Measurements from ENCODE around the gene GPR3.

GPR3 gene

GRCh38 chr1:27359822-27360158 lies 32.6 kb upstream of the GPR3 start:
- no peak for DNase-seq

GRCh38 chr1:27360159-27361043 lies 32.0 kb upstream of the GPR3 start:
- DNase-seq, result no peak

GRCh38 chr1:27361044-27361402 lies 31.4 kb upstream of the GPR3 start:
- DNase-seq, result no peak

GRCh38 chr1:27361553-27361952 lies 30.9 kb upstream of the GPR3 start:
- DNase-seq, result no peak

GRCh38 chr1:27363766-27364695 lies 28.4 kb upstream of the GPR3 start:
- no peak for DNase-seq

- DNase-seq, result no peak
Observed at GRCh38 chr1:27364696-27365371, 27.6 kb upstream of the GPR3 start.

GRCh38 chr1:27365372-27366112 lies 26.9 kb upstream of the GPR3 start:
- DNase-seq, result peak; percentile 58

GRCh38 chr1:27366113-27366410 lies 26.4 kb upstream of the GPR3 start:
- peak; percentile 58 for DNase-seq

GRCh38 chr1:27366411-27367159 lies 25.8 kb upstream of the GPR3 start, which contains the start of gene MAP3K6:
TSS of gene MAP3K6 (minus strand) at chr1:27366961. CDS start at chr1:27366597, 364 bp downstream.
- peak; percentile 62 for DNase-seq

GRCh38 chr1:27367160-27367650 lies 25.2 kb upstream of the GPR3 start:
- no peak for DNase-seq

GRCh38 chr1:27368869-27369582 lies 23.4 kb upstream of the GPR3 start:
- no peak for DNase-seq

GRCh38 chr1:27372022-27372807 lies 20.2 kb upstream of the GPR3 start:
- no peak for DNase-seq

GRCh38 chr1:27372808-27373690 lies 19.4 kb upstream of the GPR3 start:
- no peak for DNase-seq

GRCh38 chr1:27374362-27375086 lies 17.9 kb upstream of the GPR3 start, which contains the start of gene FCN3:
TSS of gene FCN3 (minus strand) at chr1:27374824. CDS start at chr1:27374818, 6 bp downstream.
- peak; percentile 22 for DNase-seq

- no peak for DNase-seq
Observed at GRCh38 chr1:27377760-27378495, 14.5 kb upstream of the GPR3 start.

GRCh38 chr1:27379564-27380122 lies 12.8 kb upstream of the GPR3 start:
- DNase-seq, result no peak

GRCh38 chr1:27380224-27380623 lies 12.2 kb upstream of the GPR3 start:
- DNase-seq, result no peak
